GM12878 (cell line): Measurements from ENCODE around the gene EGFR.

ENCODE experiments used
- POLR2AphosphoS5 ChIP-seq: IDR thresholded peaks from 2 replicates; pipeline ENCODE4 v1.6.1; 2011; ENCODE audit warnings: mild to moderate bottlenecking, low read length, inconsistent platforms
- TAF1 ChIP-seq: IDR thresholded peaks from 2 replicates; pipeline ENCODE4 v1.6.1; 2011; ENCODE audit warnings: mild to moderate bottlenecking, low read depth, low read length, borderline replicate concordance
- TF ChIP-seq, protein P1 (sequence below), 3 experiments: IDR thresholded peaks in 2 of 3; conservative IDR thresholded peaks in 1 of 3; 2 replicates each; pipeline ENCODE4 v1.5.1; 2011; ENCODE audit warnings: low read depth in 3 of 3, low read length in 3 of 3, mild to moderate bottlenecking in 3 of 3, control low read depth in 2 of 3, moderate library complexity in 2 of 3, inconsistent platforms in 1 of 3, mixed read lengths in 1 of 3; ENCODE audit not compliant: control insufficient read depth in 2 of 3, insufficient read depth in 1 of 3; ENCODE audit errors: extremely low read depth in 1 of 3
- TF ChIP-seq, protein P2 (sequence below): fragments of 450-650 bp; formaldehyde crosslinking; IDR thresholded peaks from 2 replicates; pipeline ENCODE4 v1.5.0; 2022; ENCODE audit warnings: mild to moderate bottlenecking, missing genetic modification characterization

DNA sequence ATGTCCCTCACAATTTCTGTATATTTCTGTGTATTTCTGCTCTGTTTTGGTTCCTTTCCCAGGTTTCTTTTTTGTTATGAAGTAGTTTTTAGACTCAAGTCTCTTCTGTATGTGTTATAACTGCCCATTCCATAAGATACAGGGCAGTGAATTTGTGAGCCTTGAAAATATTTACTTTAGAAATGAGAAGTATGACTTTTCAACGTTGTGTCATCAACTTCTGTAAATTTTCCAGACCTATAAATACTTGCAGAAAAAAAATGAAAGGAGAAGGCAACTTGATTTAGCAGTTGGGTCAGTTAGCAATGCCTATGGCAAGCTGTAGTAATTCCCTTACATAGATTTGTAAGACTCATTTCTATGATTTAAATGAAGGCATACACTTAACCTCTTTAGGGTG lies 11.5 kb downstream of the EGFR start:
- TF ChIP-seq, protein P1, sequence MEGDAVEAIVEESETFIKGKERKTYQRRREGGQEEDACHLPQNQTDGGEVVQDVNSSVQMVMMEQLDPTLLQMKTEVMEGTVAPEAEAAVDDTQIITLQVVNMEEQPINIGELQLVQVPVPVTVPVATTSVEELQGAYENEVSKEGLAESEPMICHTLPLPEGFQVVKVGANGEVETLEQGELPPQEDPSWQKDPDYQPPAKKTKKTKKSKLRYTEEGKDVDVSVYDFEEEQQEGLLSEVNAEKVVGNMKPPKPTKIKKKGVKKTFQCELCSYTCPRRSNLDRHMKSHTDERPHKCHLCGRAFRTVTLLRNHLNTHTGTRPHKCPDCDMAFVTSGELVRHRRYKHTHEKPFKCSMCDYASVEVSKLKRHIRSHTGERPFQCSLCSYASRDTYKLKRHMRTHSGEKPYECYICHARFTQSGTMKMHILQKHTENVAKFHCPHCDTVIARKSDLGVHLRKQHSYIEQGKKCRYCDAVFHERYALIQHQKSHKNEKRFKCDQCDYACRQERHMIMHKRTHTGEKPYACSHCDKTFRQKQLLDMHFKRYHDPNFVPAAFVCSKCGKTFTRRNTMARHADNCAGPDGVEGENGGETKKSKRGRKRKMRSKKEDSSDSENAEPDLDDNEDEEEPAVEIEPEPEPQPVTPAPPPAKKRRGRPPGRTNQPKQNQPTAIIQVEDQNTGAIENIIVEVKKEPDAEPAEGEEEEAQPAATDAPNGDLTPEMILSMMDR (IDR thresholded peaks at IDR 0.05 in 2 of 3, conservative IDR thresholded peaks at IDR 0.05 in 1 of 3; ENCODE audit: control insufficient read depth in 2 of 3, extremely low read depth in 1 of 3, insufficient read depth in 1 of 3, low read depth in 3 of 3, low read length in 3 of 3) = no peak
- TF ChIP-seq POLR2AphosphoS5 (no peak), TAF1 (no peak)
- TF ChIP-seq, protein P2, sequence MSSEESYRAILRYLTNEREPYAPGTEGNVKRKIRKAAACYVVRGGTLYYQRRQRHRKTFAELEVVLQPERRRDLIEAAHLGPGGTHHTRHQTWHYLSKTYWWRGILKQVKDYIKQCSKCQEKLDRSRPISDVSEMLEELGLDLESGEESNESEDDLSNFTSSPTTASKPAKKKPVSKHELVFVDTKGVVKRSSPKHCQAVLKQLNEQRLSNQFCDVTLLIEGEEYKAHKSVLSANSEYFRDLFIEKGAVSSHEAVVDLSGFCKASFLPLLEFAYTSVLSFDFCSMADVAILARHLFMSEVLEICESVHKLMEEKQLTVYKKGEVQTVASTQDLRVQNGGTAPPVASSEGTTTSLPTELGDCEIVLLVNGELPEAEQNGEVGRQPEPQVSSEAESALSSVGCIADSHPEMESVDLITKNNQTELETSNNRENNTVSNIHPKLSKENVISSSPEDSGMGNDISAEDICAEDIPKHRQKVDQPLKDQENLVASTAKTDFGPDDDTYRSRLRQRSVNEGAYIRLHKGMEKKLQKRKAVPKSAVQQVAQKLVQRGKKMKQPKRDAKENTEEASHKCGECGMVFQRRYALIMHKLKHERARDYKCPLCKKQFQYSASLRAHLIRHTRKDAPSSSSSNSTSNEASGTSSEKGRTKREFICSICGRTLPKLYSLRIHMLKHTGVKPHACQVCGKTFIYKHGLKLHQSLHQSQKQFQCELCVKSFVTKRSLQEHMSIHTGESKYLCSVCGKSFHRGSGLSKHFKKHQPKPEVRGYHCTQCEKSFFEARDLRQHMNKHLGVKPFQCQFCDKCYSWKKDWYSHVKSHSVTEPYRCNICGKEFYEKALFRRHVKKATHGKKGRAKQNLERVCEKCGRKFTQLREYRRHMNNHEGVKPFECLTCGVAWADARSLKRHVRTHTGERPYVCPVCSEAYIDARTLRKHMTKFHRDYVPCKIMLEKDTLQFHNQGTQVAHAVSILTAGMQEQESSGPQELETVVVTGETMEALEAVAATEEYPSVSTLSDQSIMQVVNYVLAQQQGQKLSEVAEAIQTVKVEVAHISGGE = no peak
